ENCODE measurements around the gene TRIM63.
A peak's percentile ranks its signal among the peaks of the same experiment; 100 is the strongest.

The TRIM63 gene

GRCh38 chr1:26023826-26024225 lies 43.6 kb downstream of the TRIM63 start:
- no peak overlapping the region for H3K4me3 ChIP-seq (replicated peaks in 1 of 2; ENCODE audit: low read depth in 2 of 2, low read length in 2 of 2)
- DNase-seq (ENCODE audit: low read depth in 2 of 2): no peak
- TF ChIP-seq CTCF (IDR thresholded peaks at IDR 0.05; ENCODE audit: low read depth, low read length): no peak

- no peak for TF ChIP-seq CTCF (IDR thresholded peaks at IDR 0.05; ENCODE audit: low read depth, low read length)
- no peak for DNase-seq (ENCODE audit: low read depth in 2 of 2)
- no peak overlapping the region for H3K4me3 ChIP-seq (replicated peaks in 1 of 2; ENCODE audit: low read depth in 2 of 2, low read length in 2 of 2)
These were observed 44.4 kb downstream of the TRIM63 start for GRCh38 chr1:26023009-26023408.

GRCh38 chr1:26022404-26022779 lies 45.0 kb downstream of the TRIM63 start:
- no peak for TF ChIP-seq CTCF (IDR thresholded peaks at IDR 0.05; ENCODE audit: low read depth, low read length)
- no peak overlapping the region for H3K4me3 ChIP-seq (replicated peaks in 1 of 2; ENCODE audit: low read depth in 2 of 2, low read length in 2 of 2)
- DNase-seq (ENCODE audit: low read depth in 2 of 2): no peak

- peak in 1 of 2 donors; percentile 39 for DNase-seq (ENCODE audit: low read depth in 2 of 2)
- H3K4me3 ChIP-seq (replicated peaks in 1 of 2; ENCODE audit: low read depth in 2 of 2, low read length in 2 of 2): peak within 1 kb of the TSS in 1 of 2 donors; percentile 25
- no peak for TF ChIP-seq CTCF (IDR thresholded peaks at IDR 0.05; ENCODE audit: low read depth, low read length)
These were observed 45.6 kb downstream of the TRIM63 start, which contains the start of gene EXTL1 for GRCh38 chr1:26021647-26022403. TSS of gene EXTL1 (plus strand) at chr1:26021775. CDS start at chr1:26022647, 872 bp downstream.

- TF ChIP-seq CTCF (IDR thresholded peaks at IDR 0.05; ENCODE audit: low read depth, low read length): no peak
- DNase-seq (ENCODE audit: low read depth in 2 of 2): no peak
- no peak overlapping the region for H3K4me3 ChIP-seq (replicated peaks in 1 of 2; ENCODE audit: low read depth in 2 of 2, low read length in 2 of 2)
These were observed 46.3 kb downstream of the TRIM63 start for GRCh38 chr1:26020941-26021646.

GRCh38 chr1:26020330-26020768 lies 47.1 kb downstream of the TRIM63 start:
- peak; percentile 42 to 51 for DNase-seq (ENCODE audit: low read depth in 2 of 2)
- H3K4me3 ChIP-seq (replicated peaks in 1 of 2; ENCODE audit: low read depth in 2 of 2, low read length in 2 of 2): no peak overlapping the region
- TF ChIP-seq CTCF (IDR thresholded peaks at IDR 0.05; ENCODE audit: low read depth, low read length): no peak

All from cardiac fibroblast (primary cell).